GM04504 (cell line): ENCODE measurements around the gene MPZL2.

Experiments used
- DNase-seq: peaks from one replicate; pipeline ENCODE4 v3.0.0-alpha.2; 2012; ENCODE audit warnings: low read depth

The MPZL2 gene

DNA sequence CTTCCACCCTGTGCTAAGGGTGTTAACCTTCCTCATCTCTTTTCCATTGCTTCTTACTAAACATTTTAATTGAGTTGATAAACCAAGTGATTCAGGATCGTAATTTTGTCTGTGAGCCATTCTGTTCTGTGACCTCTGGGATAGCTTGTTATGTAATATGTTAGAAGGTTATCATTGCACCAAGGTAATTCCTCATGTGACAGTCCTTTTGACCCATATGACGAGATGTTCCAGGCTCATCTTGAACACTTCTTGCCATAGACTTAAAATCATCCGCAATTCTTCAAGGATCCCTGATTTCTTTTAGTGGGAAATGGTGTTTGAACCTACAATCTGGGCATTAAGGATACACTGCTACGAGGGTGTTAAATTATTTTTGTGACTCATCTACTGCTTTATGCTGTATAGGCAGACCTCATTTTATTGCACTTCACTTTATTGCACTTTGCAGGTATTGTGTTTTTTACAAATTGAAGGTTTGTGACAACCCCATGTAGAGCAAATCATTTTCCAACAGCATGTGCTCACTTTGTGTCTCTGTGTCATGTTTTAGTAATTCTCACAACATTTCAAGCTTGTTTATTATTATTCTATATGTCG, 19.0 kb upstream of the MPZL2 start:
- no peak for DNase-seq

DNA sequence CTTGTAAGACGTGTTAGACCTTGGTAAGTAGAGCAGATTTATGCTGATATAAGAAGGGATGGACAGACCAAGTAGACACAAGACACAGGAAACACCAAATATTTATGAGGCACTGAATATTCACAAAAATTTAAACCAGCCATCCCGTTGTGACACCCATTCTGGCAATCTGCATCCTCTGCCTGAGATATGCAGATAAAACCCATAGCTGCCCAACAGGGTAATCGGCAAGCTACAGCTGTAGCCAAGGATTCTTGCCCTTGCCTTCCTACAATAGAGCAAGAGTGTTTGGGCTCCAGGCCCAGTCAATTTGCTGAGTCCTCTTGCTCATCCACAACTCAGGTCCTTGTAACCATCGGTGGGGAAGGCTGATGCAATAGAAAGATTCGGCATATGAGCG, 18.5 kb upstream of the MPZL2 start:
- DNase-seq, result no peak

DNA sequence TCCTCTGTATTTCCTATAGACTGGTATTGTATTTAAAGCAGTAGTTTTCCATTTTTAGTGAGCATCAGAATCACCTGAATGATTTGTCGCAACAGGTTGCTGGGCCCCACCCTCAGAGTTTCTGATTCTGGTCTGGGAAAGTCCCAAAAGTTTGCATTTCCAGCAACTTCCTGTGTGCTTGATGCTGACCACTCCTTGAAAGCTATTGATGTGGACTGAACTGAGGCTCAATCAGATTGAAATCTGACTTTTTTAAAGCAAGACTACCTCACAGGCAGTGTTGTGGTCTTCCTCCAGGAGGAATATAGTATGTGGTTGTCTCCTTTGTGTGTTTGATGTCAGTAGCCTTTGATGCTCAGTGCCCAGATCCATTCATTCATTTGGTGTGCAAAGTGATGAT, 17.2 kb upstream of the MPZL2 start:
- DNase-seq, result no peak

DNA sequence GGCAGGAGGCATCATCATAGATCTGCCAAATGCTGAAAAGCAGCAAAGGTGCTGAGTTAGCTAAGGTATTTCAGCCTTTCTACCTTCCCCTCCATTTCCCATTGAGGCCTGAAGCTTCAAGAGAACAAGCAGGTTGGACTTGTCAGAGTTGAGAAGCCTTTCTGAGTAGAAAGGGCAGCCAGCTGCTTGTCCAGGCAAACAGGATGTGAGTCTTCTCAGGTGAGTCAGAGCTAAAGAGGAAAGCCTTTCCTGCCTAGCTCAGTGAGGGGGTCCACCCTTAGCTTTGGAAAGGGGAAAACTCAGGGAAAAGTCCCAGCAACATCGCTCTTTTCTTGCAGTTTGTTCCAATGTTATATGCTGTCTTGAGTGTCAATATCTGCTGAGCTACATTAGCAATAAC, 13.2 kb upstream of the MPZL2 start:
- DNase-seq, result no peak

DNA sequence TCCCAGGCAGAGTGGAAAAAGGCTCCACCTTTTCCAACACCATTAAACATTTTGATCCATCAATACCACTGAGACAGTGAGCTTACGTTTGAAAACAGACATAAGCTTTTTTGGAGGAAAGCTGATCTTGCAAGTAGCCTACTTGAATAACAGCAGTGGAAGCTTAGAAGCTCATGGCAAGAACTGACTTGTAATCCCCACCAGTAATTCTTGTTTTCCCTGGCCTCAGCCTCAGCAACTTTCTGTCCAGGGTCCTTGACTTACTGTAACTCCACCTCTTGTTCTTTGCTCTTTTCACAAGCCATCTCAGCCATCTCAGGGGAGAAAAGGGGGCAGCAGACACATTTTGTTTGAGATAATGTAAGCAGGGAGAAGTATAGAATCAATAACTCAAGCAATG, 12.3 kb upstream of the MPZL2 start:
- DNase-seq, result no peak

DNA sequence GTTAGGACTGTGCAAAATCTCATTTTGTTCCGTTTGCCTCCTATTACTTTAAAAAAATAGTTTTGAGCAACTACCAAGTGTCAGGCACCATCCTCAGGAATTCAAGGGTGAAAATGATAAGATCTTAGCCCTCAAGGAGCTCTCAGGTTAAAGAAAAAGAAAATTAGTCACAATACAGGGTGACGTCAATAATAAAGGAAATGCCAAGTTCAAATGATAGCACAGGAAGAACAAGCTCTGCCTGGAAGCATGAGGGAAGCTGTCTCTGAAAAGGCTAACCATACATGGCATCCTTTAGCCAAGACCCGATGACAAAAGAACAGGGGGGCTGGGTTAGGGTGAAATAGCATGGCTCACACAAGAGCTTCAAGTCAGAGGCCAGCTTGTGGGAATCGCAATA, 11.1 kb upstream of the MPZL2 start:
- DNase-seq, result no peak

DNA sequence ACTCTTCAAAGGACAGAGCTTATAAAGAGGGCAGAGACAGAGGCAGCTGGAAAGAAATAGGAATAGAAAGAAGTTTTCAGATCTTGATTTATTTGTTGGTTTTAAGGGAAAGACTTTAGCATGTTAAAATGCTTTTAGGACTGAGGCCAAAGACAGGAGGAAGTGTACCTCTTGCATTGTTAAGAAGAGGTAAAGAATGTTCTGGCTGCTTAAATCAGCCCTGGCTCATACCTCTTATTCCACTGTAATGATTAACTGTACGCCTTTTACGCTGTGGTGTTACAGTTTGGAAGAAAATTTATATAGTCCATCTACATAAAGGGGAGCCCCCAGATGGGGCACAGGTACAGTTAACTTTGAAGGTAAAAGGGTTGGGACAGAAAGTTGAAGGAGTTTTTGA, 10.1 kb upstream of the MPZL2 start:
- DNase-seq, result no peak

DNA sequence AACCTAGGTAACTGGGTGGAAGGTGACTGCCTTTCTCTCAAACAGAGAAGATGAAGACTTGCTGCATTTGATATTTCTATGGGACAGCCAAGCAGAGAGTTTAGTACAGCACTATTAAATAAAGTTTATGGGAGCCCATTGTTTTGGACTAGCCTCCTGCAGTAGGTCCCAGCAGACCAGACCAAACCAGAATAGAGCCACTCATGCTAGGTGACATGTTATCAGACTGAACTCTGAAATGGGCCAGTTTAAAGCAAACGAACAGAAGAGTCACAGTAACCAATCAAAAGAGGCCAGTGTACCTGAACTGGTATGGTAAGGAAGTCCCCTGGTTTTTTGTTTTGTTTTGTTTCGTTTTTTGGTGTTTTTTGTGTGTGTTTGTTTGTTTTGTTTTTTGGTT, 7.9 kb upstream of the MPZL2 start:
- no peak for DNase-seq

DNA sequence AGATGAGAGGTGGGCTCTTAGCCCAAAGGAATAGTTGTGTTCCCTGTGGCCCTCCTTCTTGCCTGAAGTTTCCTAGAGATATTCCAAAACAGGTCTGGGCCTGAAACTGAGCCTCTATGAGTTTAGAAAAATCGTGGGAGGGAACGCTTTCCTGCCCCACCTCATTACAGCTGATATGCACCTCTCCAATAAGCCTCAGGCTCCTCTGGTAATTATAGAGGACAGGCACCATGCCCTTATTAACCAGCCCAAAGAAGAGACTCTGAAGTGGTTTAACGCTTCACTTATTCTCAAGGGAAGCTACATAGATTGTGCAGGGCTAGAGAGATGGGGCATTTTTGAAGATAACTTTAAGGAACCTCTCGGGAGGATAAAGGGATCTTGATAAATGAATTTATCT, 3.4 kb upstream of the MPZL2 start:
- DNase-seq, result no peak

DNA sequence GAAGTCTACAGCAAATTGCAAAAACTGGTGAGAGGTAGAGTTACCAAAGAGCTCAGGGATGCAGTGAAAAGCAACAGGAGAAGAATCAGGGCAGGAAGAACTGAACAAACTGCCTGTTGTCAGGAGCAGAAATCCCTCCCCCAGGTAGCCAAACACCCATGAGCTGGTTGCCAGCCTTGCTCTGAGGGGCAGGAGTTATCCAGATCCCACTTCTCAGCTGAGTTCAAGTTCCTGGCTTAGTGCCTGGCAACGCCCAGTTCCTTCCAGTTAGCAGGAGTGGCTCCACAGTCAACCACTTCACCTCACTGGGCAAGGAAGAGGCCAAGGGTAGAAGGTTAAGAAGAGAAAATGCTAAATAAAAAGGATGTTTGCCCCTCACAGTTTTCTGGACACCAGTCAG, 1.9 kb upstream of the MPZL2 start:
- DNase-seq, result no peak

DNA sequence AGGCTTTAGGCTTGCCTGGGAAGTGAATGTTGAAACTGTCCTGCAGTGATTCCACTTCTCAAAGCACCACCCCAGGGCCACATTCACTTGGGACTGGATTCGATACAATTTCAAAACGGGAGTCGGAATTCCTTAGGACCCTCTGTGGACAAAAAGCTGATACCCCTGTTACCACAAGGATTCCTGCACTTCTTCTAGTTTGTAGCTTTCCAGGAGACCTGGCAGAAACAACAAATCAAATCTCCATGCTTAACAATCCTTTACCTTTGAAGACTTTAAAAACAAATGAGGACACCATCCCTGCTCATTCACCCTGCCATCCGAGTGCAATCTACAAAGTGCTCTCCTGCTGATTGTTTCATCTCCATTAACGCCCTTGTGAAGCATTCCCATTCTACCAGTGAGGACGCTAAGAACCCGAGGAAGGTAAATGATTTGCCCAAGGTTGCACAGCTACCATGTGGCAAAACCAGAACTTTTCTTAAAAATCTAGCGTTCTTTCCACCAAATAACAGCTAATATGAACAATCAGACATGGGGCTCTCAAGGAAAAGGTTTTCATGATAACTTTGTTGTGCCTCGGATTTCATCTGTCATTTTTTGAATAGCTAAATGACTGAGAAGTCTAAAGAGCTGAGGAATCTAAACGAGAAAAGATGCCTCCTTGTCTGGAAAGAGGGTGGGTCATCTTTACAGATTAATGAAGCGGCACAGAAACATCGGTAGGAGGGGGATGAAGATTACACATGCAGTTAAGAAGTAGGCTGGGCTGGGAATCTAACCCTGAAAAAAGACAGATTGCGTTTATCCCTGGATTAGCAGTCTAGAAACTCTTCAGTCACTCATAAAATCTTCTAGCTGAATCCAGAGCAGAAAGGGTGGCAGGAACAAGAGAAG, 720 bp upstream of the MPZL2 start:
- DNase-seq, result no peak

DNA sequence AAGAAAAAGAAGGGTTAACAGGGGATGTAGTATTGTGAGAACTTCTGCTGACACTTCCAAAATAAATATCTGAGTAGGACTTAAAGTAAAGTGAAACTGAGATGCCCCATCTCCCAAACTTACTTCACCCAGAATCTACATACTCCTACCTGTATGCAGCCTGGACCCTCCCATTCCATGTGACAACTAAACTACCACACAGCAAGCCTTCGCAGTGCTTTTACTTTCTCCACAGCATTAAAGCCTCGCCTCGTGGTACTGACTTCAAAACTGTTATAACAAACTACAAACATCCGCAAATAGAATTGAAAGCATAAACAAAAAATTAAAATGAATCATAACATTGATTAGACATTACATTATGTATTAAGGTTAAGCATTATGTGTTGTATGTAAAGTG, 985 bp downstream of the MPZL2 start:
- no peak for DNase-seq

DNA sequence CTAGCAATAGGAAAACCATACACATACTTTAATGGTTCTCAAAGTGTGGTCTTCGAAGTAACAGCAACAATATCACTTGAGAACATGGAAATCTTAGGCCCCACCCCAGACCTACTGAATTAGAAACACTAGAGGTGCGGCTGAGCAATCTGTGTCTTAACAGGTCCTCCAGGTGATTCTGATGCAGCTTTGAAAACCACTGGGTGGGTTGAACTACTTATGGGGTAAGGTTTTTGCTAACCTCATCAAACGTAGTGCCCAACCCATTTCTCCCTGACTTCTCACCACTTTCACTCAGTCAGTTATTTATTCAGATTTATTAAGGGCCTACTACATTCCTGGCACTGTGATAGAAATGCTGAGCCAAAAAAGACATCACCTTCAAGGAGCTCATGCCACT, 3.7 kb downstream of the MPZL2 start:
- no peak for DNase-seq

DNA sequence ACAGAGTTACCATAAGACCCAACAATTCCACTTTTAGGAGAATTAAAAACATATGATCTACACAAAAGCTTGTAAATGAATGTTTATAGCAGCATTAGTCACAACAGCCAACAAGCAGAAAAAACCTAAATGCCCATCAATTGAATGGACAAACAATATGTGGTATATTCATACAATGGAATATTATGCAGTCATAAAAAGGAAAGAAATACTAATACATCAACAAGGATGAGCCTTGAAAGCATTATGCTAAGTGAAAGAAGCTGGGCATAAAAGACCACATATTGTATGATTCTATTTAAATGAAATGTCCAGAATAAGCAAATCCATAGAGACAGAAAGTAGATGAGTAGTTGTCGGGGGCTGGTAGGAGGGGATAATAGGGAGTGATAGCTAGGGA, 5.0 kb downstream of the MPZL2 start:
- DNase-seq, result no peak

DNA sequence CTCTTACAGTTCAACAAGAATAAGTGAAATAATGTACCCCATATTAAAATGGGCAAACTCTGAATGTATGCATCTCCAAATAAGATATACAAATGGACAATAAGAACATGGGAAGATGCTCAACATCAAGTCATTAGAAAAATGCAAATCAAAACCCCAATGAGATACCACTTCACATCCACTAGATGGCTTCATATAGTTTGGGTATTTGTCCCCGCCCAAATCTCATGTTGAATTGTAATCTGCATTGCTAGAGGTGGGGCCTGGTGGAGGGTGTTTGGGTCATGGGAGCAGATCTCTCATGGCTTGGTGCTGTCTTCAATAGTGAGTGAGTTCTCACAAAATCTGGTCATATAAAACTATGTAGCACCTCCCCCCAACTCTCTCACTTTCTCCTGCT, 5.7 kb downstream of the MPZL2 start:
- no peak for DNase-seq

DNA sequence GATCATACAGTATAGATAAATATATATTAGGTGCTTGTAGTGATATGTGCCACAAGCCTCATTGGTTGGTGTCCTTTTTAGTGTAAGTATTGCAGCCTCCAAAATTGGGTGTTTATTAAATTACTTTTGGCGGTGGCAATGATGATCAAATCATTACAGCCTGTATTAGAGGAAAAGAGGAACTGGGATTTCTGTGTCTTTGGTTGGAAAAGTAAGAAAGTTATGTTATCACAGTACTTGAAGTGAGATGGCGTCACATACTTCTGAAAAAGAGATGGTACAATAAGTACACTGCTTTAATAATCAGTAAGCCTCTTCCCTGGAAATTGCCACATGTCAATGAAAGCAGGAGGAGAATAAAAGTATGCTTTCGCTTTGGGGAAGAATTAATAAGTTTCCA, 11.4 kb downstream of the MPZL2 start:
- DNase-seq, result no peak

DNA sequence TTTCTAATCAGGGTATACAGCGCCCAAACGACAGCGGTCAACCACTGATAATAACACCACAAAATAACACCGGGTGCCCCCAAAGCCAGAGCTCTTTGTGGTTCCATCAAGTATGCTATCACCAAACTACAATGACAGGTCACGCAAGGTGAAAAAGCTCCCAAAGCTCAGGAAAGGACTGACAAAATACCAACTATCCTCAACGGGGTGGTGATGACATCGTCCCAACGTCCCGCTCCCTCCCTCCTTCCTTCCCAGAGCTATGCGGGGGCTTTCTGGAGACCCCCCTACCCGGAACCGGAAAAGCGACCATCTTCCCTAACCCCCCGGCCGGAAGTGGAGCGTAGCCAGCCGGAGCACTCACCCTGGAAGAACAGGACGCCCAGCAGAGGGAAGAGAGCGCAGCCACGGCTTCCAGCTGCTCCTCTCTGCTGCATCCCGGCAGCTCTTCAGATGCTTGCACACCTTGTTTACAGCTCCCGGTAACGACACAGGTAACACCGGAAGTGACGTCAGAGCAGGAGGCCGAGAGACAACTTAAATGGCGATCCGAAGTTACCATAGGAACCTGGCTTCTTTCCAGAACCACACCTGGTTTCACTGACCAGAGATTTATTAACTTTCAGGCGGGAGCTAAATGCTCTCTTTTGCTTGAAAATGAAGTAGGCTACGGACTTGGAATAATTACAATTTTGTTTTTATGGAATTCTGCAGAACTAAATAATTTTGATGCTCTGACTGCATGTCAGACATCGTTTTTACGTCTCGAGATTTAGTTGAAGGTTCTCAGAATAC, 12.0 kb downstream of the MPZL2 start, which contains the start of gene MPZL3:
Gene MPZL3 (minus strand): TSS at position 508 of the 795 bp plus-strand sequence. CDS start 71 bp downstream, at position 437.
- no peak for DNase-seq

DNA sequence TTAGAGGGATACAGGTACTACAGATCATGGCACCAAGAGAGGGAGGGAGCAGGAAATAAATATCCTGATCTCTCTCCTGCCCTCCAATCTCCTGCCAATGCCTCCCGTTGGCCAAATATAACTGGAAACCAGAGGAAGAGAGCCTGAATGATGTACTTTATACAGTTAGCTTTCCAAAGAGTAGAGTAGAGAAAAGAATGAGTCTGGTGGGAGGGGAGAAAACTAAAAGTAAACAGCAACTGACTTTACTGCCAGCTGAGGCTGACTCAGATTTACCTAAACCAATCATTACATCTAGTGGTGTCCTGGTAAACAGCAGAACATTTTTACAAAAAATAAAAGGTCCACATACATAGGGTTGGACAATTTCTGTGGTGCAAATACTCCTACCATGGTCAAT, 17.1 kb downstream of the MPZL2 start:
- no peak for DNase-seq

DNA sequence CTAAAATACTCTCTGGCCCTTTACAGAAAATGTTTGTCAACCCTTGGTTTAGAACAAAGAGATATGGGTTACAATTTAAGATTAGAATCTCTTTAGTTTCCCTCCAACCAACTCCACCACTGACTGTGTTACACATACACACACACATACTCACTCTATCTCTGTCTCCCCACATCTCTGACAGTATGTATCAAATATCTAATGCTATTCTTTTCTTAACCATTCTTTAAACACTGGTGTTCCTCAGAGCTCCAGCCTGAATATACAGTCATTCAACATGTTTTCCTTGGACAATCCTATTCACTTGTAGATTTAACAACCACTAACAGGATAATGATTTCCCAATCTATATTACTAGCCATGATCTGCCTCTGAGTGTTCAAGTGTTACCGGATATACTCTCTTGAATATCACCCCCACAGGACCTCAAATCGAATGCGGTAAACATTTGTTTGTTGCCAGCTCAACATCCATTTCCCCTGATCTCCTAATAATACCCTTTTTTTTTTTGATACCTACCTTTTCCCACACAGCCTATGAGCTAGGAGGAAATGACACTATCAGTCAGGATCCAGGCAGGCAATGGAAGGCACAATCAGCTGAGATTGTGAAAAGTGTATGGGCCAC, 18.0 kb downstream of the MPZL2 start:
- no peak for DNase-seq

DNA sequence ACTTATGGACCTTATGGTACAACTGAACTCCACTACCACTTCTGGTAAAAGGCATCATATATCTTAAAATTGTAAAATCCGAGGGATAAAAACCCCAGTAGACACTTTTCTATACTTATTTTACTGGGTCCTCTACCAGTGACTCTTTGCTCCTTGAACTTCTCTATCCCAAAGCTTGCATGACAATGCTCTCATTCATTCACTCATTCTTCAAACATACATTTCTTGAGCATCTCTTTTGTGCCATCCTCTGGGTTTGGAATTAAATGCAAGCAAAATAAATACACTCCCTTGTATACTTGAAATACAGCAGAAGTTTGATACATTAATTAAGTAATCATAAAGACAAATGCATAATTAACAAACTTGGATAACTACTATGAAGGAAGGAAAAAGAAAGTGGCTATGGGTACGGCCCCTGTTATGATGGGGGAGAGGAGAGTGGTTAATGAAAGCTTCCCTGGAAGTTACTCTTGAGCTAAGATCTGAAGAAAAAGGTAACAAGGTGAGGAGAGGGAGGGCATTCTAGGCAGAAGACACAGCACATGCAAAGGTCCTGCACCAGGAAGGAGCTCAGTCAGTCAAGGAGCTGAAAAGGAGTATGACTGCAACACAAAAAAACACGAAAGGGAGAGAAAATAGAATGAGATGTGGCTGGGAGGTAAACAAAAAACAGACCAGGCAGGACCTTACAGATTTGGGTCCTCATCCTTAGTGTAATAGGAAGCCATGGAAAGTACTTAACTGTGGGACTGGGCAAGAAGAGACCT, 19.9 kb downstream of the MPZL2 start:
- DNase-seq, result no peak

DNA sequence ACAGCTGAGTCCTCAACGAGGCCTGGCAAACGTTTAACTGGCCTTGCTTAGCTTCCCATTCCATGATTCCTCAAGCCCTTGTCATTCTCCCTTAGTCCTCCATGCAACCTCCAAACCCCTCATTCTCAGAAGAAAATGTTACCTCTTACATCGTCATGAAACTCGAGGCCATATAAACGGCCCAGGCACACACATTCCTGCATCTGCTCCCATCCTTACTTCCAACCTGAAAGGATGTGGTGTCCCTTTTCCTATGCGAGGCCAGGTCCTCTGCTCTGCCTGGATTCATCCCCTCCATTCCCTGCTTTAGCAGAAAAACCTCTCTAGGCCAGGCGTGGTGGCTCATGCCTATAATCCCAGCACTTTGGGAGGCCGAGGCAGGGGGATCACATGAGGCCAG, 20.9 kb downstream of the MPZL2 start:
- DNase-seq, result no peak

DNA sequence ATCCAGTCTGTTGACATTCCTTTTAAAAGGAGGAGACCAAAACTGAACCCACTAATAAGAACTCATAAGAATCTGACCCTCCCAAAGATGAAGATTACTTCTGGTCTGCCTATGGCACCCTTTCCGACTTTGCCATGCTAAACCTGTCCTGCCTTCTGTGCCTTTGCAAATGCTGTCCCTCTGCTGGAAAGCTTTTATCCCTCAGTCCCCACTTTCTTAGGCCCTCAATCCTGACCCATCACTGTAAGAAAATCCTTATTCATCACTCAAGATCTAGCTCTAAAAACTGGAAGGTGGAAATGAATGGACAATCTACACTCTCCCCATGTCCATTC, 22.4 kb downstream of the MPZL2 start:
- DNase-seq, result no peak
